EH (cell line): ENCODE measurements around the gene CCL17.
A peak's percentile ranks its signal among the peaks of the same experiment; 100 is the strongest.

Experiments
- DNase-seq: peaks from one replicate; pipeline ENCODE4 v3.0.0-alpha.2; 2015; ENCODE audit warnings: low read depth

Gene CCL17

DNA sequence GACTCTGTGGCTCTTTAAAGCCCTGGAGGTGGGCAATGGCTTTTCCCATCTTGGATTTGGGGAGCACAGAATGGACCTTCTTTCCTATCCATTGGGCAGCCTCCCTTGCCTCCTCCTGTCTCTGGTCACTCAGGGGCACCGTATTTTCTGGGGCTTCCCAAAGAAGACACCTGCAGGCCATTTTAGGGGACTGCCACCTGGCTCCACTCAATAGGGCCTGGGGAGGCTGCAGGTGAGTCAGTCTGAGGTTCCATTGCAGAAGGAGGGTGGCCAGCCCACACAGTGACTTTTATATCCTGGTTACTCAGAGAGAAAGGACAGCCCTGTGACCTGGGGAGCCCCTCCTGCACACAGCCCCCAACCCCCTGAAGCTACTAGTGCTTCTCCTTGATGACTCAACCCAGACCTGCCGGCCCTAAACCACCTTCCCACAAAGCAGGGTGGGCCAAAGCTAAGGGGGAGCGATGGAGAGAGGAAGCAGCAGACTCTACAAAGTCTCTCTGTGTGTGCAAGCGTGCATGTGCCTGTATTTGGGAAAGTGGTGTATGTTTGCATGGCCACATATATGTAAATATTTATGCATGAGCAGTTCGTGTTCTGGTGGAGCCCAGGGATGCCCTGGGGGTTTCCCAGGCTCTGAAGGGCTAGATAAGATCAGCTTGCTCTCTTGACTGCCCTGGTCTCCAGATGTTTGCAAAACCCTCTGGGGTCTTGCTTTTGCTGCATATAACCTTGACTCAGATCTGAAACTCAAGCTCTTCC, 27.3 kb upstream of the CCL17 start:
- DNase-seq = peak; percentile 52

DNA sequence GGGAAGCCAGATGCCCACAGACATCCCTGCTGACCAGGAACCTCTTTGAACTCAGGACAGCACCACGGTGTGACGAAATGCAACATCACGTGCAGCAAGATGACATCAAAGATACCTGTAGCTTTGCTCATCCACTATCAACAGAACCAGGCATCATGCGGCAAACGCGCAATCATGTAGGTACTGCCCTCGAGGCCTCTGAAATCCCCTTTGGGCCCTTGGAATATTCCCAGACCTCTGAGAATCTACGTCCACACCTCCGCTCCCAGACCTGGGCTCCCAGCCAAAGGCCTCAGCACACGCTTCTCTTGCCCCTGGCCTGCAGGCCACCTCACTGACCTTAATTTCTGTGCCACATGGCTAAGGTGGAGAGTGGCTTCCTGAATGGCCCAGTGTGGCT, 25.0 kb upstream of the CCL17 start:
- no peak for DNase-seq

DNA sequence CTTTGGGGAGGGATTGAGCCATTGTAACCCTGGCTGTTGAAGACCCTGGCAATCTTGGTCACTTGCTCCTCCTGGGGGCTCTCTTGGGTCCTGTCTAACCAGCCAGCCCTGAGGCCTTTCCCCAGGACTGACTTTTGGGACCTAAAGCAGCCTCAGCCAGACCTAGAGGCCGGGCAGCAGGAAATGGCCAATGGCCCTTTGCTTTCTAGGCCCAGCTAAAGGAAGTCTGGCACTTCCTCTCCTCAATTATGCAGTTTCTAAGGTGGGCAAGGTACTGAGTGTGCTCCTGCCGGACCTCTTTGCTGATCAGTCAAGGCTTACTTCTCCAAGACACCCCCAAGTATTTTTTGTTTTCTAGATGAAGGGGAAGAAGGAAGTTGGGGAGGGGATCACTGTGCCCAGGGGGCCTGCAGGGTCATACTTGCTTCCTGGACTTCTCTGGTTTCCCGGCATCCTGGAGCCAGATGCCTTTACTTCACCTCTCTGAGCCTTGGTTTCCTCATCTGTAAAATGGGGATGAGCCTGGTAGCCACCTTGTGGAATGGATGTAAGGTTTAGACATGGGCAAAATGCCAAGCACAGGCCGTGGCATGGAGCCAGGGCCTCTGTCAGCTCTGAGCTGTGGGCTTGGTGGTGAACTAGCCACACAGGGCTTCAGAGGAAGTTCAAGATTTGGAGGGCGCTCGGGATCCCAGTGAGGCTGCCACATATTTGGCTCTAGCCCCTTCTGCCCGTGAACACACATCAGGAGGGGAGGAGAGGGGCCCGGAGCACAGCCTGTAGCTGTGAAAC, 23.7 kb upstream of the CCL17 start:
- peak; percentile 20 for DNase-seq

DNA sequence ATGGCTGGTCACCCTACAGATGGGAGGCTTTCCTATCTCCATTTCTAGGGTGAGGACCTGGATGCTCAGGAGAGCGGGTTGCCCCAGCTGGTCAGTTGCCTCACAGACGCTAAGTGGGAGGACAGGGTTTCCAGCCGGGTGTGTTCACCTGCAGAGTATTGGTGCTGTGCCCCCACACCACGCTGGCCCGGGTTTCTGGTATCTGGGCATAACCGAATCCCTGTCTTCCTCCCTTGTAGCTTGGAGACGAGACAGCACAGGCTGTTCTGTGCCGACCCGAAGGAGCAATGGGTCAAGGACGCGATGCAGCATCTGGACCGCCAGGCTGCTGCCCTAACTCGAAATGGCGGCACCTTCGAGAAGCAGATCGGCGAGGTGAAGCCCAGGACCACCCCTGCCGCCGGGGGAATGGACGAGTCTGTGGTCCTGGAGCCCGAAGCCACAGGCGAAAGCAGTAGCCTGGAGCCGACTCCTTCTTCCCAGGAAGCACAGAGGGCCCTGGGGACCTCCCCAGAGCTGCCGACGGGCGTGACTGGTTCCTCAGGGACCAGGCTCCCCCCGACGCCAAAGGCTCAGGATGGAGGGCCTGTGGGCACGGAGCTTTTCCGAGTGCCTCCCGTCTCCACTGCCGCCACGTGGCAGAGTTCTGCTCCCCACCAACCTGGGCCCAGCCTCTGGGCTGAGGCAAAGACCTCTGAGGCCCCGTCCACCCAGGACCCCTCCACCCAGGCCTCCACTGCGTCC, 22.6 kb upstream of the CCL17 start:
- DNase-seq = no peak

DNA sequence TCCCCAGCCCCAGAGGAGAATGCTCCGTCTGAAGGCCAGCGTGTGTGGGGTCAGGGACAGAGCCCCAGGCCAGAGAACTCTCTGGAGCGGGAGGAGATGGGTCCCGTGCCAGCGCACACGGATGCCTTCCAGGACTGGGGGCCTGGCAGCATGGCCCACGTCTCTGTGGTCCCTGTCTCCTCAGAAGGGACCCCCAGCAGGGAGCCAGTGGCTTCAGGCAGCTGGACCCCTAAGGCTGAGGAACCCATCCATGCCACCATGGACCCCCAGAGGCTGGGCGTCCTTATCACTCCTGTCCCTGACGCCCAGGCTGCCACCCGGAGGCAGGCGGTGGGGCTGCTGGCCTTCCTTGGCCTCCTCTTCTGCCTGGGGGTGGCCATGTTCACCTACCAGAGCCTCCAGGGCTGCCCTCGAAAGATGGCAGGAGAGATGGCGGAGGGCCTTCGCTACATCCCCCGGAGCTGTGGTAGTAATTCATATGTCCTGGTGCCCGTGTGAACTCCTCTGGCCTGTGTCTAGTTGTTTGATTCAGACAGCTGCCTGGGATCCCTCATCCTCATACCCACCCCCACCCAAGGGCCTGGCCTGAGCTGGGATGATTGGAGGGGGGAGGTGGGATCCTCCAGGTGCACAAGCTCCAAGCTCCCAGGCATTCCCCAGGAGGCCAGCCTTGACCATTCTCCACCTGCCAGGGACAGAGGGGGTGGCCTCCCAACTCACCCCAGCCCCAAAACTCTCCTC, 21.9 kb upstream of the CCL17 start:
- DNase-seq = no peak

DNA sequence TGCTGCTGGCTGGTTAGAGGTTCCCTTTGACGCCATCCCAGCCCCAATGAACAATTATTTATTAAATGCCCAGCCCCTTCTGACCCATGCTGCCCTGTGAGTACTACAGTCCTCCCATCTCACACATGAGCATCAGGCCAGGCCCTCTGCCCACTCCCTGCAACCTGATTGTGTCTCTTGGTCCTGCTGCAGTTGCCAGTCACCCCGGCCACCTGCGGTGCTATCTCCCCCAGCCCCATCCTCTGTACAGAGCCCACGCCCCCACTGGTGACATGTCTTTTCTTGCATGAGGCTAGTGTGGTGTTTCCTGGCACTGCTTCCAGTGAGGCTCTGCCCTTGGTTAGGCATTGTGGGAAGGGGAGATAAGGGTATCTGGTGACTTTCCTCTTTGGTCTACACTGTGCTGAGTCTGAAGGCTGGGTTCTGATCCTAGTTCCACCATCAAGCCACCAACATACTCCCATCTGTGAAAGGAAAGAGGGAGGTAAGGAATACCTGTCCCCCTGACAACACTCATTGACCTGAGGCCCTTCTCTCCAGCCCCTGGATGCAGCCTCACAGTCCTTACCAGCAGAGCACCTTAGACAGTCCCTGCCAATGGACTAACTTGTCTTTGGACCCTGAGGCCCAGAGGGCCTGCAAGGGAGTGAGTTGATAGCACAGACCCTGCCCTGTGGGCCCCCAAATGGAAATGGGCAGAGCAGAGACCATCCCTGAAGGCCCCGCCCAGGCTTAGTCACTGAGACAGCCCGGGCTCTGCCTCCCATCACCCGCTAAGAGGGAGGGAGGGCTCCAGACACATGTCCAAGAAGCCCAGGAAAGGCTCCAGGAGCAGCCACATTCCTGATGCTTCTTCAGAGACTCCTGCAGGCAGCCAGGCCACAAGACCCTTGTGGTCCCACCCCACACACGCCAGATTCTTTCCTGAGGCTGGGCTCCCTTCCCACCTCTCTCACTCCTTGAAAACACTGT, 21.0 kb upstream of the CCL17 start:
- peak; percentile 65 for DNase-seq

DNA sequence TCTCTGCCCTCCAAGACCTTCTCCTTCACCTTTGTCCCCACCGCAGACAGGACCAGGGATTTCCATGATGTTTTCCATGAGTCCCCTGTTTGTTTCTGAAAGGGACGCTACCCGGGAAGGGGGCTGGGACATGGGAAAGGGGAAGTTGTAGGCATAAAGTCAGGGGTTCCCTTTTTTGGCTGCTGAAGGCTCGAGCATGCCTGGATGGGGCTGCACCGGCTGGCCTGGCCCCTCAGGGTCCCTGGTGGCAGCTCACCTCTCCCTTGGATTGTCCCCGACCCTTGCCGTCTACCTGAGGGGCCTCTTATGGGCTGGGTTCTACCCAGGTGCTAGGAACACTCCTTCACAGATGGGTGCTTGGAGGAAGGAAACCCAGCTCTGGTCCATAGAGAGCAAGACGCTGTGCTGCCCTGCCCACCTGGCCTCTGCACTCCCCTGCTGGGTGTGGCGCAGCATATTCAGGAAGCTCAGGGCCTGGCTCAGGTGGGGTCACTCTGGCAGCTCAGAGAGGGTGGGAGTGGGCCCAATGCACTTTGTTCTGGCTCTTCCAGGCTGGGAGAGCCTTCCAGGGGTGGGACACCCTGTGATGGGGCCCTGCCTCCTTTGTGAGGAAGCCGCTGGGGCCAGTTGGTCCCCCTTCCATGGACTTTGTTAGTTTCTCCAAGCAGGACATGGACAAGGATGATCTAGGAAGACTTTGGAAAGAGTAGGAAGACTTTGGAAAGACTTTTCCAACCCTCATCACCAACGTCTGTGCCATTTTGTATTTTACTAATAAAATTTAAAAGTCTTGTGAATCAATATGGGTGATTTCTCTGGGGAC, 20.1 kb upstream of the CCL17 start:
- no peak for DNase-seq

DNA sequence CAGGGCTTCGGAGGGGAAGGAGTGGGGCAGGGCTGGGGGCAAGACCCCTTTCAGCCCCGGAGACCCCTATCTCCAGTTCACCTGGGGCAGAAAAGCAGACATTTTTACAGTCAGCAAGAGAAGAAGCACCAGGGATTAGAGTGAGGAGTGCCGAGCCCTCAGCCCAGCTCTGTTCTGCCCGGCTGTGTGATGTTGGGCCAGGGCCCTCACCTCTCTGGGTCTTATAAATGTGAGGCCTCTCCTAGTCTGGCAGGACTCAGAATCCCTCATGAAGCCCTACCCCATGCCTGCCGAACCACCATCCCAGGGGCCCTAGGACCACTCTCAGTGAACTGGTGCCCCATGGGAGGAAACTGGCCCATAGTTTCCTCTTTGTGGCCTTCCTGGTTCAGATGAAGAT, 19.5 kb upstream of the CCL17 start:
- DNase-seq = no peak

DNA sequence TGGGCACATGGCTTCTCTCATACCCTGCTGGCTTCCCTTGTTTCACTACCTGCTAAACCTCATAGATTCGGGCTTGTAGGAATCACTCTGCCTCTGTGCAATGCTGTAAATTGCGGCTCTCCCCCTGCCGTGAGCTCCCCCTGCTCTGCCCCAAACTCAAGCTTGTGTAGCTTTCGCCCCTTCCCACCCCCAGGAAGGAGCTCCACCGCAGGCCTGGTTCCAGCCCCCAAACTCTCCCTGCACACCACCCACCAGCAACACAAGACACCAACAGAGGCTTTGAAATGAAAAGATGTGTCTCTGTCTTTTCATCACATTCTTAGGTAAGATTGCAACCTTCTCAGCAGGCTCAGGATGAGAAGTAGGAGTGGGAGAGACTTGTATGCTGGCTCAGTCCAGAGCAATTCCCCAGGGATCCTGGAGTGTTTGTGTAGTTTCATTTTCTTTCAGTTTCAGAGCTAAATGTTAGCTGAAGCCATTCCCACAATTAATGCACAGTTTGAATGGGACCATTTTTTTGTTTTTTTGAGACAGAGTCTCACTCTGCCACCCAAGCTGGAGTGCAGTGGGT, 18.1 kb upstream of the CCL17 start:
- peak; percentile 26 for DNase-seq

DNA sequence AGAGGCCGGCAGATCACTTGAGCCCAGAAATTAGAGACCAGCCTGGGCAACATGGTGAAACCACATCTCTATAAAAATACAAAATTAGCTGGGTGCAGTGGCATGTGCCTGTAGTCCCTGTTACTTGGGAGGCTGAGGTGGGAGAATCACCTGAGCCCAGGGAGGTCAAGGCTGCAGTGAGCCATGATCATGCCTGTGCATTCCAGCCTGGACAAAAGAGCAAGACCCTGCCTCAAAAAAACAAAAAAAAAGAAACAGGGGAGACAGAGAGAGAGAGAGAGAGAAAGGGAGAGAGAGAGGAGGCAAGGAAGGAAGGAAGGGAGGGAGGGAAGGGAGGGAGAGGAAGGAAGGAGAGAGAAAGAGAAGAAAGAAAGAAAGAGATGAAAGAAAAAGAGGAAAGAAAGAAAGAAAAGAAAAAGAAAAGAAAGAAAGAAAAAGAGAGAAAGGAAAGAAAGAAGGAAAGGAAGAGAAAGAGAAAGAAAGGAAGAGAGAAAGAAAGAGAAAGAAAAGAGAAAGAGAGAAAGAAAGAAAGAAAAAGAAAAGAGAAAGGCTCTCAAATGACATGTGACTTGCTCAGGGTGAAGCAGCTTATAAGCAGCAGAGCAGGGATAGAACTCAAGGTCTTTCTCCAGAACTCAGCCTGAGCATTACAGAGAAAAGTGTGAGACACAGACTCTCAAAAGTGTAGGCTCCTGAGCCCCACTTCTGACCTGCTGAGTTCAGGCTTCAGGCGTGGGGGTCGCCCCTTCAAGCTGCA, 16.8 kb upstream of the CCL17 start:
- no peak for DNase-seq

DNA sequence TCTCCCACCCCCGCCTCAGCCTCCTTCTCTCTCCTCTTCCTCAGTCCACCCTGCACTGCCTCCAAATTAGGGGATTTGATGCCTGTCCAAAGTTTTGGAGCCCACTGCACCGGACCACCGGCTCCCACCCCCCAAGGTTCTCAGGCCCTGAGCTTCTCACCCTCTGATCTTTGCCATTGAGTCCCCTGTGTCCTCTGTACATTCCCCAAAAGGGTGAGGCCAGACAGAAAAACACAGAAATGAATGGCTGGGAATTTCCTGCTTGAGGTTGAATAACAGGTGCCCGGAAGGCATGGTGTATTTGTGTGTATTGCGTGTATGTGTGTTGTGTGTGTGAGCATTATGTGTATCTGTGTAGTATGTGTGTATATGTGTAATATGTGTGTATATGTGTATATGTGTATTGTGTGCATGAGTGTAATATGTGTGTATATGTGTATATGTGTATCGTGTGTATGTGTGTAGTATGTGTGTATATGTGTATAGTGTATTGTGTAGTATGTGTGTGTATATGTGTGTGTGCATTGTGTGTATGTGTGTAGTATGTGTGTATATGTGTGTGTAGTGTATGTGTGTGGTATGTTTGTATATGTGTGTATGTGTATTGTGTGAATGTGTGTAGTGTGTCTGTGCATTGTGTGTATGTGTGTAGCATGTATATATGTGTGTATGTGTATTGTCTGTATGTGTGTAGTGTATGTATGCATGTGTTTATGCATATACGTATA, 16.0 kb upstream of the CCL17 start:
- no peak for DNase-seq

DNA sequence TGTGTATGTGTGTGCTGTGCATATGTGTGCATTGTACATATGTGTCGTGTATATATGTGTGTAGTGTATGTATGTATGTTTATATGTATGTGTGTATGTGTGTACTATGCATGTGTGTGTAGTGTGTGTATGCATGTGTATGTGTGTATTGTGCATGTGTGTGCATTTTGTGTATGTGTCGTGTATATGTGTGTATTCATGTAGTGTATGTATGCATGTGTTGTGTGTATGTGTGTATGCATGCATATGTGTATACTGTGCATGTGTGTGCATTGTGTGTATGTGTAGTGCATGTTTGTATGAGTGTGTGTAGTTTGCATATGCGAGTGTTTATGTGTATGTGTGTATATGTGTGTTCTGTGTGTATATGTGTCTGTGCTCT, 15.5 kb upstream of the CCL17 start:
- DNase-seq = no peak

DNA sequence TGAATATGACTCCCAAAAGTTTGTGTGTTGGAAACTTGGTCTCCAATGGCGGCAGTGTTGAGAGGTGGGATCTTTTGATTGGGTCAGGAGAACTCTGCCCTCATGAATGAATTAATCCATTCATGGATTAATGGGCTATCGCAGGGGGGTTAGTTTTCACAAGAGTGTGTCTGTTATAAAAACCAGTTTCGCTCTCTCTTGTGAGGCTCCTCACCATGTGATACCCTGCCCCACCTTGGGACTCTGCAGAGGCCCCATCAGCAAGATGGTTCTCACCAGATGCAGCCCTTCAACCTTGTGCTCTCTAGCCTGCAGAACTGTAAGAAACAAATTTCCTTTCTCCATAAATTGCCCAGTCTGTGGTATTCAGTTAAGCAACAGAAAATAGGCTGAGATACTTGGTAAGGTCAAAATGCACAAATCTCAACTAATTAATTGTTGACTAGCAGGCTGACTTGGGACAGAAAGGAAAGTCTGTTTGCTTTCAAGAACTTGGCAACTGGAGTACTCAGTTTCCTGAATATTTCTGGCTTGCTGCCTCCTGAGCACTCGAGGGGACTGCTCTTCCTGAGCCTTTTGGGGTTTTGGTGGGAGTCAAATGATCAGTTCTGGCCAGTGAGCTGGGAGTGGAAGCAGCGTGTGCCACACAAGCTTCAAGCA, 13.8 kb upstream of the CCL17 start:
- DNase-seq = no peak

DNA sequence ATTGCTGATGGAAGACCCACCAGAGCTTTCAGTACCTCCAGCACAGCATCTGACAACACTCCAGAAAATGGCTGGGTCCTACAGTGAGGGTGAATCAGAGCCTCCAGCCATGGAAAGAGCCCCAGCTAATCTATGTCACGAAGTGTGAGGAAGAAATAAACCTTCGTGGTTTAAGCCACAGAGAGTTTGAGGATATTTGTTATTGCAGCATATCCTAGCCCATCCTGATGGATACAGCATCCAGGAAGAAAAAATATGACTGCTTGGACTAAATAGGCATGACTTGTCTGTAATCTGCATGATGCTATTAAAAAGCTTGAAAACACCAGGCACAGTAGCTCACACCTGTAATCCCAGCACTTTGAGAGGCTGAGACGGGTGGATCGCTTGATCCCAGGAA, 13.3 kb upstream of the CCL17 start:
- no peak for DNase-seq

DNA sequence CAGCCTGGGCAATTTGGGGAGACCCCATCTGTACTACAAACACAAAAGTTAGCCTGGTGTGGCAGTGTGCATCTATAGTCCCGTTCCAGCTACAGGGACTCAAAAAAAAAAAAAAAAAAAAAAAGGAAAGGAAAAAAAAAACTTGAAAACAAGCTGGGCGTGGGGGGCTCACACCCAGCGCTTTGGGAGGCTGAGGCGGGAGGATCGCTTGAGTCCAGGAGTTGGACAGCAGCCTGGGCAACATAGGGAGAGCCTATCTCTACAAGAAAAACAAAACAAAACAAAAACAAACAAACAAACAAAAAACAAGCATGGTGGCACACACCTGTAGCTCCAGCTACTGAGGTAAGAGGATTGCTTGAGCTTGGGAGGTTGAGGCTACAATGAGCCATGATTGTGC, 12.9 kb upstream of the CCL17 start:
- no peak for DNase-seq

DNA sequence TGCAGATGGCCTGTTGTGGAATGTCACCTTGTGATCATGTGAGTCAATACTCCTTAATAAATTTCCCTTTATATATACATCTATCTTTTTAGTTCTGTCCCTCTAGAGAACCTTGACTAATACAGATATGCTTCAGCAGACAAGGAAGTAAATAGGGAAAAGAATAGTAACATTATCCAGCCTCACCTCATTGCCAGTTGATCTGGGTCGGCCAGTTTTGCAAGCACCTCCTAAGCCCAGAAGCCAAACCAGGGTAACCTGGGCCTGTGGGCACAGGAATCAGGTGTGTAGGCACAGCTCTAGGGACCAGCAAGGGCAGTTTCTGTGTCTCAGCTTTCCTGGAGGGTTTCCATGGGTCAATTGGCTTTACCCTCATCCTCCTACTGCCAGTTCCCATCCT, 11.9 kb upstream of the CCL17 start:
- DNase-seq = no peak

DNA sequence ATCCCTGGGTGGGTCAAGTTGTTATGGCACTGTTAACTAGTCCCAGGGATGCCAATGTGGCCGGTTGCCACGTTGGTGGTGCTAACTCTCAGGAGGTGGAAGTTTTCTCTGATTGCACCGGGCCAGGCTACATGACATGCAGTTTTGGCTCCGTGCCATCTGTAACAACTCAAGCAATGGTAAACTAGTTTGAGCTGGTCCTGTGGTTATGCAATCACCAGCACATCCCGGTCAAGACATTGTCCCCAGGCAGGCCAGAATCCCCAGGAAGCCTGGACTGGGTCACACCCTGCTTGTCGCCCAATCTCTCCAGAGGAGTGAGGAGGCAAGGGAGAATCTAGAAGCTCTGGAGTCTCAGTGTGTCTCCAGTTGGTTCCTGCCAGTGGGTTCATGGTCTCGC, 10.1 kb upstream of the CCL17 start:
- DNase-seq = no peak

DNA sequence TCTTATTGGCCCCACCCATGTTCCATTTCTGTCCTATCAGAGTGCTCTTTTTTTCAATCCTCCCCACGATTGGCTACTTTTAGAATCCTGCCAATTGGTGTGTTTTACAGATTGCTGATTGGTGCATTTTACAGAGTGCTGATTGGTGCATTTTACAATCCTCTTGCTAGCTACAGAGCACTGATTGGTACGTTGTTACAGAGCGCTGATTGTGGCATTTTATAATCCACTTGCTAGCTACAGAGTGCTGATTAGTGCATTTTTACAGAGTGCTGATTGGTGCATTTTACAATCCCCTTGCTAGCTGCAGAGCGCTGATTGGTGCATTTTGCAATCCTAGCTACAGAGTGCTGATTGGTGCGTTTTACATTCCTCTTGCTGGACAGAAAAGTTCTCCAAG, 9.5 kb upstream of the CCL17 start:
- DNase-seq = no peak
